Natural killer cell (primary cell): Measurements from ENCODE around the gene GRID2. TPM values are rescaled to one million over a fixed set of nuclear protein-coding genes. Genes with fewer than 3 reads are reported as not detected.

Experiments
- ATAC-seq, 3 donors: fragments of 150-1000 bp in 2 of 3; fragments of 200-7000 bp in 1 of 3; cut with Tn5 transposase; 1 replicate in 1 of 3; 2 replicates in 2 of 3; pipeline ENCODE4 v1.10.0; 2021; ENCODE audit warnings: mild to moderate bottlenecking in 2 of 3, moderate library complexity in 2 of 3
- DNase-seq, 2 donors: peaks; one replicate each; pipeline versions ENCODE4 v3.0.0 to v3.0.0-alpha.2; 2013 to 2021; ENCODE audit warnings: mixed read lengths in 1 of 2
- H3K27ac ChIP-seq: one replicate; pipeline ENCODE4 v1.5.1; 2013; ENCODE audit warnings: mild to moderate bottlenecking, low read length
- H3K27me3 ChIP-seq: one replicate; pipeline ENCODE4 v1.6.1; 2013; ENCODE audit warnings: low read length; ENCODE audit not compliant: control insufficient read depth, insufficient read depth
- H3K36me3 ChIP-seq: one replicate; pipeline ENCODE4 v1.6.1; 2013; ENCODE audit warnings: low read length; ENCODE audit not compliant: control insufficient read depth, insufficient read depth
- H3K4me1 ChIP-seq: one replicate; pipeline ENCODE4 v1.6.1; 2013; ENCODE audit warnings: low read length; ENCODE audit not compliant: control insufficient read depth, insufficient read depth
- H3K4me3 ChIP-seq: one replicate; pipeline ENCODE4 v1.5.1; 2013; ENCODE audit warnings: low read length
- H3K9me3 ChIP-seq: one replicate; pipeline ENCODE4 v1.6.1; 2013; ENCODE audit warnings: low read length; ENCODE audit not compliant: control insufficient read depth, insufficient read depth
- H3K27ac Mint-ChIP-seq, 2 donors: one replicate each; pipeline ENCODE4 v1.8.0; 2022; ENCODE audit warnings: mild to moderate bottlenecking in 2 of 2, mixed read lengths in 2 of 2, moderate library complexity in 1 of 2
- H3K27me3 Mint-ChIP-seq, 2 donors: one replicate each; pipeline ENCODE4 v1.8.0; 2022; ENCODE audit warnings: low read depth in 2 of 2, mixed read lengths in 2 of 2
- H3K36me3 Mint-ChIP-seq: one replicate; pipeline ENCODE4 v1.8.0; 2022; ENCODE audit warnings: mixed read lengths
- H3K4me1 Mint-ChIP-seq, 2 donors: one replicate each; pipeline ENCODE4 v1.8.0; 2022; ENCODE audit warnings: mixed read lengths in 2 of 2
- H3K4me3 Mint-ChIP-seq: one replicate; pipeline ENCODE4 v1.8.0; 2022; ENCODE audit warnings: mild to moderate bottlenecking, moderate library complexity, mixed read lengths
- H3K9me3 Mint-ChIP-seq, 2 donors: one replicate each; pipeline ENCODE4 v1.8.0; 2022; ENCODE audit warnings: mixed read lengths in 2 of 2
- CTCF ChIP-seq: fragments of 200-600 bp; IDR thresholded peaks from one replicate; pipeline ENCODE4 v1.8.0; 2022; ENCODE audit warnings: antibody characterized with exemption
- WGBS: methylation state at CpG from one replicate; pipeline ENCODE4 v1.1.7; 2013; ENCODE audit warnings: missing lambda C conversion rate; ENCODE audit not compliant: insufficient coverage; 5-methylcytosine and 5-hydroxymethylcytosine counted together
- intact Hi-C: fragments of 100-400 bp; cut with micrococcal nuclease; formaldehyde crosslinking; loops from one replicate; pipeline ENCODE4 v1.14.2; 2022
- total RNA-seq, 4 donors: library from RNA; stranded (reverse); fragments of 120-200 nt in 1 of 4; gene quantifications; one replicate each; pipeline versions ENCODE4 v1.2.3 to v1.2.4, GENCODE V29; 2013 to 2022

GRID2 gene
- total RNA-seq, 3 donors from 2014 or later (not counting 1 experiment from before 2014, with no cell fraction given), result not detected

GRCh38 chr4:93187466-93187865 is 883.7 kb downstream of the GRID2 start:
- DNase-seq (no peak), ATAC-seq (no peak)
- H3K4me3 ChIP-seq, result no peak overlapping the region
- H3K4me3 Mint-ChIP-seq, result no peak overlapping the region
- H3K9me3 Mint-ChIP-seq, result peaks cover 6 to 14% of the 10 kb centered on the region in 2 donors
- no peaks in the 10 kb centered on the region for H3K27me3 ChIP-seq
- no peak overlapping the region for H3K27ac Mint-ChIP-seq
- no peaks in the 10 kb centered on the region for H3K36me3 ChIP-seq
- TF ChIP-seq CTCF, result no peak
- no peaks in the 10 kb centered on the region for H3K4me1 ChIP-seq
- WGBS, result 88% methylated on average over 4 of the region's 4 CpGs
- peaks cover 5% of the 10 kb centered on the region for H3K9me3 ChIP-seq
- no peaks in the 10 kb centered on the region for H3K4me1 Mint-ChIP-seq
- no peak overlapping the region for H3K27ac ChIP-seq
- no peaks in the 10 kb centered on the region for H3K36me3 Mint-ChIP-seq
- no peaks in the 10 kb centered on the region for H3K27me3 Mint-ChIP-seq
- intact Hi-C loops, result no loop called here

DNA sequence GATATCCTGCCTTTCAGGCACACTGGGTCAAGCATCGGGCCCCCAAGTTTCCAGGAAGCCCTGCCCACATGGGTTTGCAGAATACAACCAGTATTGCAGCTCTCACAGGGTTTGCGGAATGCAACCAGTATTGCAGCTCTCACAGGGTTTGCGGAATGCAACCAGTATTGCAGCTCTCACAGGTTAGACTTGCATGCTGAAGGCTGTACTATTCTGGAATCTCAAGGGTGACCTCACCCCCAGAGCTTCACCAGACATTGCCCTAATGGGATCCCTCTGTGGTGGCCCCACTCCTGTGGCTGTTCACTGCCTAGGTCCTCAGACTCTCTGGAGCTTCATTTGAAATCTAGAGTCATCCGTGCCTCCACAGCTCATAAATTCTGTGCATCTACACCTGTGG is 884.1 kb downstream of the GRID2 start:
- intact Hi-C loops, result no loop called here
- Mint-ChIP-seq H3K27ac (no peak overlapping the region), H3K9me3 (peaks cover 6 to 14% of the 10 kb centered on the region in 2 donors), H3K36me3 (no peaks in the 10 kb centered on the region), H3K4me3 (no peak overlapping the region), H3K4me1 (no peaks in the 10 kb centered on the region), H3K27me3 (no peaks in the 10 kb centered on the region)
- WGBS, result 90% methylated on average over 4 of the region's 4 CpGs
- no peak overlapping the region for H3K27ac ChIP-seq
- H3K36me3 ChIP-seq, result no peaks in the 10 kb centered on the region
- DNase-seq (no peak), ATAC-seq (no peak)
- no peaks in the 10 kb centered on the region for H3K27me3 ChIP-seq
- no peak for TF ChIP-seq CTCF
- peaks cover 5% of the 10 kb centered on the region for H3K9me3 ChIP-seq
- H3K4me1 ChIP-seq, result no peaks in the 10 kb centered on the region
- H3K4me3 ChIP-seq, result no peak overlapping the region

DNA sequence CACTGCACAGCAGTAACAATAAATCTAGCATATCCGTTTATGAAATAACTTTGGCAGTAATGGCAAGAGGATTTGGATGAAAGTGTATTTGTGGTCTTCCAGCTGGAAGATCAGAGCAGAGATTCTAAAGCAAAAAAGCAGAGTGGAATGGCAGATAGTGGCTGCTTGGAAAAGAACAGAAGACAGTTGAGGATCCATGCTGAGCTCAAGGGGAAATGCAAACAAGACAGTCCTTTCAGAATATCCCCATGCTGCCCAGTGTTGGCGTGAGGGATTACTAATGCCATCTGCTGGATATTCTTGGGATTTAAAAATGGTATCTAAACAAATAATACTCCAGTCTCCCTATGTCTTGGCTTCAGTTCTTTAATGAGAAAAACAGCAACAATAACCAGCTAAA is 895.7 kb downstream of the GRID2 start:
- Histone ChIP-seq H3K4me1 (no peaks in the 10 kb centered on the region), H3K27me3 (no peaks in the 10 kb centered on the region), H3K27ac (no peak overlapping the region), H3K36me3 (no peaks in the 10 kb centered on the region), H3K9me3 (no peaks in the 10 kb centered on the region), H3K4me3 (no peak overlapping the region)
- Mint-ChIP-seq H3K4me1 (no peaks in the 10 kb centered on the region), H3K9me3 (peaks cover 10% of the 10 kb centered on the region in 2 donors), H3K27ac (no peak overlapping the region), H3K36me3 (no peaks in the 10 kb centered on the region), H3K4me3 (no peak overlapping the region), H3K27me3 (no peaks in the 10 kb centered on the region)
- WGBS, result 83% methylated on average over 2 of the region's 2 CpGs
- ATAC-seq (no peak), DNase-seq (no peak)
- intact Hi-C loops, result no loop called here
- TF ChIP-seq CTCF, result no peak

GRCh38 chr4:93201471-93202096 is 897.8 kb downstream of the GRID2 start:
- H3K36me3 ChIP-seq, result no peaks in the 10 kb centered on the region
- Mint-ChIP-seq H3K9me3 (peaks cover 5 to 7% of the 10 kb centered on the region in 2 donors), H3K4me1 (no peaks in the 10 kb centered on the region), H3K27me3 (no peaks in the 10 kb centered on the region), H3K36me3 (no peaks in the 10 kb centered on the region), H3K4me3 (no peak overlapping the region), H3K27ac (no peak overlapping the region)
- 55% methylated on average over 4 of the region's 4 CpGs for WGBS
- H3K9me3 ChIP-seq, result no peaks in the 10 kb centered on the region
- no peaks in the 10 kb centered on the region for H3K4me1 ChIP-seq
- H3K4me3 ChIP-seq, result no peak overlapping the region
- H3K27me3 ChIP-seq, result no peaks in the 10 kb centered on the region
- ATAC-seq (no peak), DNase-seq (no peak)
- intact Hi-C loops, result no loop called here
- no peak overlapping the region for H3K27ac ChIP-seq
- no peak for TF ChIP-seq CTCF
